ENCODE results near the gene NXN.

- TF ChIP-seq CTCF (IDR thresholded peaks at IDR 0.05): no peak
- TF ChIP-seq POLR2A (IDR thresholded peaks at IDR 0.05): no peak
- TF ChIP-seq EP300 (IDR thresholded peaks at IDR 0.05): no peak
- no peak for TF ChIP-seq POLR2AphosphoS5 (IDR thresholded peaks at IDR 0.05)
Measured at GRCh38 chr17:1004769-1005295, 25.3 kb upstream of the NXN start.

Measured in gastroesophageal sphincter (tissue), 3 donors.